ENCODE results near the gene PTPN9. TPM values are rescaled to one million over a fixed set of nuclear protein-coding genes. Genes with fewer than 3 reads are reported as not detected.

PTPN9 gene
- total and polyA plus RNA-seq, 10 of the 15 experiments (the other 5 are each of a cell fraction or from before 2014, with no cell fraction given) = 7.8 to 29.1 (median 18.5) TPM

GRCh38 chr15:75553659-75554058 lies 25.5 kb downstream of the PTPN9 start:
- BruUV-seq (replicated peaks) = no TSS peak
- TF ChIP-seq STAT1 (conservative IDR thresholded peaks at IDR 0.05) (no peak), MYB (IDR thresholded peaks at IDR 0.05; ENCODE audit: borderline replicate concordance, low read depth, low read length) (no peak), TCF7 (IDR thresholded peaks at IDR 0.05; ENCODE audit: borderline replicate concordance) (no peak)
- TF ChIP-seq, protein P1, sequence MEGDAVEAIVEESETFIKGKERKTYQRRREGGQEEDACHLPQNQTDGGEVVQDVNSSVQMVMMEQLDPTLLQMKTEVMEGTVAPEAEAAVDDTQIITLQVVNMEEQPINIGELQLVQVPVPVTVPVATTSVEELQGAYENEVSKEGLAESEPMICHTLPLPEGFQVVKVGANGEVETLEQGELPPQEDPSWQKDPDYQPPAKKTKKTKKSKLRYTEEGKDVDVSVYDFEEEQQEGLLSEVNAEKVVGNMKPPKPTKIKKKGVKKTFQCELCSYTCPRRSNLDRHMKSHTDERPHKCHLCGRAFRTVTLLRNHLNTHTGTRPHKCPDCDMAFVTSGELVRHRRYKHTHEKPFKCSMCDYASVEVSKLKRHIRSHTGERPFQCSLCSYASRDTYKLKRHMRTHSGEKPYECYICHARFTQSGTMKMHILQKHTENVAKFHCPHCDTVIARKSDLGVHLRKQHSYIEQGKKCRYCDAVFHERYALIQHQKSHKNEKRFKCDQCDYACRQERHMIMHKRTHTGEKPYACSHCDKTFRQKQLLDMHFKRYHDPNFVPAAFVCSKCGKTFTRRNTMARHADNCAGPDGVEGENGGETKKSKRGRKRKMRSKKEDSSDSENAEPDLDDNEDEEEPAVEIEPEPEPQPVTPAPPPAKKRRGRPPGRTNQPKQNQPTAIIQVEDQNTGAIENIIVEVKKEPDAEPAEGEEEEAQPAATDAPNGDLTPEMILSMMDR (IDR thresholded peaks at IDR 0.05 in 2 of 3, conservative IDR thresholded peaks at IDR 0.05 in 1 of 3; ENCODE audit: control insufficient read depth in 2 of 3, extremely low read depth in 1 of 3, insufficient read depth in 1 of 3, low read depth in 3 of 3, low read length in 3 of 3) = no peak
- no peak for ATAC-seq
- DNase-seq (ENCODE audit: low read depth, low spot score) = no peak
- no peak overlapping the region for H3K4me3 ChIP-seq
- in situ Hi-C loops (cut with MboI) = no loop called here
- ChIA-PET POLR2A (no interaction called here), SMC1A (ENCODE audit: uncharacterized antibody, unreplicated experiment) (no interaction called here), RAD21 (ENCODE audit: unreplicated experiment) (no interaction called here), CTCF (no interaction called here)
- H3K27ac ChIP-seq (ENCODE audit: control insufficient read depth, insufficient read depth) = no peak overlapping the region
- no peak overlapping the region for H3K4me2 ChIP-seq (ENCODE audit: control insufficient read depth, insufficient read depth)
- H3K27me3 ChIP-seq (replicated peaks in 1 of 2; ENCODE audit: control insufficient read depth in 2 of 2, insufficient read depth in 2 of 2, low read length in 1 of 2) = no peaks in the 10 kb centered on the region
- no peaks in the 10 kb centered on the region for H3K4me1 ChIP-seq (ENCODE audit: control insufficient read depth, insufficient read depth, low read length)
- no peak overlapping the region for H2AFZ ChIP-seq (ENCODE audit: control insufficient read depth, low read depth, low read length)
- no peaks in the 10 kb centered on the region for H3K79me2 ChIP-seq (ENCODE audit: control insufficient read depth, insufficient read depth, low read length)
- no peak for FAIRE-seq
- no peaks in the 10 kb centered on the region for H3K36me3 ChIP-seq (ENCODE audit: control insufficient read depth in 2 of 2, insufficient read depth in 2 of 2, low read length in 1 of 2)
- intact Hi-C loops (cut with micrococcal nuclease; ENCODE audit: unreplicated experiment) = no loop called here
- H4K20me1 ChIP-seq (ENCODE audit: control insufficient read depth, insufficient read depth) = no peaks in the 10 kb centered on the region
- no peaks in the 10 kb centered on the region for H3K9me3 ChIP-seq (replicated peaks; ENCODE audit: control insufficient read depth, insufficient read depth, low read length)
- H3K9ac ChIP-seq (ENCODE audit: control insufficient read depth, insufficient read depth, low read length) = no peak overlapping the region

GRCh38 chr15:75551091-75551490 lies 28.0 kb downstream of the PTPN9 start:
- H3K9me3 ChIP-seq (replicated peaks; ENCODE audit: control insufficient read depth, insufficient read depth, low read length) = no peaks in the 10 kb centered on the region
- no peak overlapping the region for H3K9ac ChIP-seq (ENCODE audit: control insufficient read depth, insufficient read depth, low read length)
- RAD21 ChIA-PET (ENCODE audit: unreplicated experiment) = no interaction called here
- no peaks in the 10 kb centered on the region for H3K27me3 ChIP-seq (replicated peaks in 1 of 2; ENCODE audit: control insufficient read depth in 2 of 2, insufficient read depth in 2 of 2, low read length in 1 of 2)
- SMC1A ChIA-PET (ENCODE audit: uncharacterized antibody, unreplicated experiment) = no interaction called here
- no peaks in the 10 kb centered on the region for H4K20me1 ChIP-seq (ENCODE audit: control insufficient read depth, insufficient read depth)
- ATAC-seq (no peak), DNase-seq (ENCODE audit: low read depth, low spot score) (no peak), FAIRE-seq (no peak)
- H3K36me3 ChIP-seq (ENCODE audit: control insufficient read depth in 2 of 2, insufficient read depth in 2 of 2, low read length in 1 of 2) = no peaks in the 10 kb centered on the region
- no TSS peak for BruUV-seq (replicated peaks)
- no peak overlapping the region for H3K4me3 ChIP-seq
- CTCF ChIA-PET = no interaction called here
- intact Hi-C loops (cut with micrococcal nuclease; ENCODE audit: unreplicated experiment) = no loop called here
- peaks cover 2% of the 10 kb centered on the region for H3K79me2 ChIP-seq (ENCODE audit: control insufficient read depth, insufficient read depth, low read length)
- no peak overlapping the region for H2AFZ ChIP-seq (ENCODE audit: control insufficient read depth, low read depth, low read length)
- POLR2A ChIA-PET = interaction anchor here (0.6 kb wide), 1 partner anchor 246 kb away, joined by 4 read pairs; no protein-coding TSS in a partner anchor
- in situ Hi-C loops (cut with MboI) = no loop called here
- 100% methylated on average over 4 of the region's 4 CpGs for WGBS (ENCODE audit: insufficient coverage, insufficient replicate concordance, low lambda C conversion rate, missing lambda C conversion rate)
- H3K27ac ChIP-seq (ENCODE audit: control insufficient read depth, insufficient read depth) = no peak overlapping the region
- H3K4me2 ChIP-seq (ENCODE audit: control insufficient read depth, insufficient read depth) = no peak overlapping the region
- TF ChIP-seq PAX8 (IDR thresholded peaks at IDR 0.05) (no peak), RCOR1 (conservative IDR thresholded peaks at IDR 0.05; ENCODE audit: low read depth, low read length) (no peak), JUND (IDR thresholded peaks at IDR 0.05; ENCODE audit: low read depth, low read length) (no peak), ETV6 (conservative IDR thresholded peaks at IDR 0.05 in 1 of 2, IDR thresholded peaks at IDR 0.05 in 1 of 2; ENCODE audit: borderline replicate concordance in 1 of 2, low read depth in 1 of 2) (no peak), KDM1A (IDR thresholded peaks at IDR 0.05; ENCODE audit: borderline replicate concordance) (no peak), TAF1 (IDR thresholded peaks at IDR 0.05; ENCODE audit: borderline replicate concordance, low read depth, low read length) (no peak), SRF (IDR thresholded peaks at IDR 0.05; ENCODE audit: low read depth in 2 of 2, low read length in 2 of 2) (no peak), SMAD5 (IDR thresholded peaks at IDR 0.05; ENCODE audit: low read depth) (no peak)
- TF ChIP-seq, protein P2, sequence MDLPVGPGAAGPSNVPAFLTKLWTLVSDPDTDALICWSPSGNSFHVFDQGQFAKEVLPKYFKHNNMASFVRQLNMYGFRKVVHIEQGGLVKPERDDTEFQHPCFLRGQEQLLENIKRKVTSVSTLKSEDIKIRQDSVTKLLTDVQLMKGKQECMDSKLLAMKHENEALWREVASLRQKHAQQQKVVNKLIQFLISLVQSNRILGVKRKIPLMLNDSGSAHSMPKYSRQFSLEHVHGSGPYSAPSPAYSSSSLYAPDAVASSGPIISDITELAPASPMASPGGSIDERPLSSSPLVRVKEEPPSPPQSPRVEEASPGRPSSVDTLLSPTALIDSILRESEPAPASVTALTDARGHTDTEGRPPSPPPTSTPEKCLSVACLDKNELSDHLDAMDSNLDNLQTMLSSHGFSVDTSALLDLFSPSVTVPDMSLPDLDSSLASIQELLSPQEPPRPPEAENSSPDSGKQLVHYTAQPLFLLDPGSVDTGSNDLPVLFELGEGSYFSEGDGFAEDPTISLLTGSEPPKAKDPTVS (IDR thresholded peaks at IDR 0.05; ENCODE audit: low read depth, low read length) = no peak
- TF ChIP-seq, protein P1 (IDR thresholded peaks at IDR 0.05 in 2 of 3, conservative IDR thresholded peaks at IDR 0.05 in 1 of 3; ENCODE audit: control insufficient read depth in 2 of 3, extremely low read depth in 1 of 3, insufficient read depth in 1 of 3, low read depth in 3 of 3, low read length in 3 of 3) = no peak
- no peaks in the 10 kb centered on the region for H3K4me1 ChIP-seq (ENCODE audit: control insufficient read depth, insufficient read depth, low read length)
